Epithelial cell of proximal tubule (primary cell): Measurements from ENCODE around the gene NDRG4. TPM values are rescaled to one million over a fixed set of nuclear protein-coding genes. Genes with fewer than 3 reads are reported as not detected.

Experiments used
- DNase-seq: peaks from one replicate; pipeline ENCODE4 v3.0.0-alpha.2; 2011; ENCODE audit warnings: low read depth
- H3K4me3 ChIP-seq: 2 replicates; pipeline ENCODE4 v1.5.1; 2011; ENCODE audit warnings: low read depth, mild to moderate bottlenecking, low read length
- CTCF ChIP-seq: conservative IDR thresholded peaks from 2 replicates; pipeline ENCODE4 v1.5.1; 2012; ENCODE audit warnings: low read depth, mild to moderate bottlenecking, low read length
- total RNA-seq: library from RNA; depleted of rRNA; stranded (reverse); fragments of >200 nt; gene quantifications from 2 replicates; pipeline ENCODE4 v1.2.3, GENCODE V29; 2015

Gene NDRG4
- total RNA-seq, 1 donor from 2014 or later = 30.8 TPM

- no peak for DNase-seq
- H3K4me3 ChIP-seq = no peak overlapping the region
- TF ChIP-seq CTCF = no peak
Observed at GRCh38 chr16:58495521-58496331, 4.2 kb upstream of the NDRG4 start.

GRCh38 chr16:58497468-58497867 is 2.5 kb upstream of the NDRG4 start:
- no peak overlapping the region for H3K4me3 ChIP-seq
- TF ChIP-seq CTCF = no peak
- no peak for DNase-seq

- no peak for TF ChIP-seq CTCF
- no peak overlapping the region for H3K4me3 ChIP-seq
Observed at GRCh38 chr16:58497935-58498334, 2.0 kb upstream of the NDRG4 start.

GRCh38 chr16:58498341-58499091 is 1.4 kb upstream of the NDRG4 start:
- no peak for DNase-seq
- no peak overlapping the region for H3K4me3 ChIP-seq
- no peak for TF ChIP-seq CTCF

More at GRCh38 chr16:58497935-58498334, 2.0 kb upstream of the NDRG4 start:
- no peak for DNase-seq

GRCh38 chr16:58499092-58499511 is 841 bp upstream of the NDRG4 start:
- H3K4me3 ChIP-seq = no peak overlapping the region
- DNase-seq = no peak
- TF ChIP-seq CTCF = no peak

GRCh38 chr16:58500430-58501241 is 693 bp downstream of the NDRG4 start:
- no peak for TF ChIP-seq CTCF
- peak overlapping the region; percentile 40 for H3K4me3 ChIP-seq
- DNase-seq = no peak
